Measurements from ENCODE around the gene MYL11.
"Not testable (repeated sequence)": the region's sequence is repeated elsewhere in the genome, so short reads cannot be mapped to it uniquely, and the experiment has no call there.

Gene MYL11

DNA sequence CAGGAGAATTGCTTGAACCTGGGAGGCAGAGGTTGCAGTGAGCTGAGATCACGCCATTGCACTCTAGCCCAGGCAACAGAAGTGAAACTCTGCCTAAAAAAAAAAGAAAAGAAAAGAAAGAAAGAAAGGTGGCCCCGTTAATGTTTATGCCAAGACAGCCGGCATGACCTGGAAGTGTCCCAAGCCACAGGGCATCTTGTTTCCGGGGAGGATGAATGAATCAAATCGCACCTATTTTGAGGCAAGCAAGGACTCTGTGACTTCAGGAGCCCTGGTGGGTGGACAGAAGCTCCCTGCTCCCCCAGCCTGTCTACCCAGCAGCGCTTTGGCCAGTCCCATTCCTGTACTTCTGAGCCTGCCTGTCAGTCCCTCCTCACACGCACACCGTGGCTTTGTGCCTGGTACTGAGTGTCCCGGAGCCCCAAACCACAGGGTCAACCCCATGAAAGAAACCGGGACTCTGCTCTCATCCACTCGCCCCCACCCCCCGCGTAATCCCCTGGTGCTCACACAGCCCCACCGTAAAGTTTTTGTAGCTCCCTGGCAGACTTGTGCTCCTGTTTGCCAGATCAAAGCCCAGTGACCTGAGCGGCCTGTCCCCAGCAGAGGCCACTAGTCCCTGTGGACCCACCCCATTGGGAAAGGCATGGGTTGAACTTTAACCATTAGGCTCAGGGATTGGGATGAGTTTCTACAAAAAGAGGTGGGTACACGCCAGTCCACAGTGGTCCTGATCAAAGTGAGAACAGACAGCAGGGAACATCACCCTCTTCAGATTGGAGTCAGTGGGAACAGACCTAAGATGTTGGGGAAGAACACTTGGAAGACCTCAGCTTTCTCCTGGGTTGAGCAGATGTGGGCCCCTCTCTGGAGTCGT lies 38.8 kb upstream of the MYL11 start:
- no peak overlapping the region for H4K8ac ChIP-seq (ENCODE audit: low read depth, low read length)
- peak overlapping the region; percentile 25 for H3K4me2 ChIP-seq (ENCODE audit: insufficient read depth, low read length, poor library complexity, severe bottlenecking)
- H2BK5ac ChIP-seq (ENCODE audit: low read length): peak overlapping the region; percentile 19
- no CpG with 5 or more reads among the region's 17 CpGs for WGBS, 2 donors (ENCODE audit: extremely low coverage in 2 of 2, insufficient read length in 2 of 2, insufficient replicate concordance in 1 of 2)
- H3K9ac ChIP-seq (ENCODE audit: low read depth, low read length, poor library complexity): peak overlapping the region; percentile 30
- peaks cover 0 to 4% of the 10 kb centered on the region in 2 donors for H3K4me1 ChIP-seq (ENCODE audit: control insufficient read depth in 2 of 2, insufficient read depth in 1 of 2, low read depth in 1 of 2, low read length in 2 of 2)
- no peak overlapping the region for H2AK5ac ChIP-seq (ENCODE audit: low read depth, low read length)
- H3K27ac ChIP-seq (replicated peaks; ENCODE audit: low read length): no peak overlapping the region
- no peaks in the 10 kb centered on the region for H3K9me3 ChIP-seq (replicated peaks in 1 of 2; ENCODE audit: control insufficient read depth in 2 of 2, insufficient read depth in 1 of 2, low read depth in 1 of 2, low read length in 2 of 2)
- peak overlapping the region in 1 of 2 donors; percentile 83 for H3K4me3 ChIP-seq (ENCODE audit: low read length in 2 of 2)
- H2BK12ac ChIP-seq (ENCODE audit: low read length): no peak overlapping the region
- no peaks in the 10 kb centered on the region for H3K27me3 ChIP-seq (ENCODE audit: control insufficient read depth in 3 of 3, insufficient read depth in 3 of 3, low read depth in 1 of 3, low read length in 3 of 3)
- no peaks in the 10 kb centered on the region for H3K79me1 ChIP-seq (ENCODE audit: low read depth, low read length)
- peak overlapping the region; percentile 74 for H3K18ac ChIP-seq (ENCODE audit: low read length)
- no peak for DNase-seq (ENCODE audit: low spot score)
- no peak overlapping the region for H2BK120ac ChIP-seq (ENCODE audit: low read depth, low read length)
- H2BK15ac ChIP-seq (ENCODE audit: low read length): peak overlapping the region; percentile 62
- no peaks in the 10 kb centered on the region for H3K36me3 ChIP-seq (replicated peaks in 1 of 2; ENCODE audit: control insufficient read depth in 2 of 2, insufficient read depth in 2 of 2, low read length in 2 of 2)
- H4K91ac ChIP-seq (ENCODE audit: low read depth, low read length, poor library complexity): no peak overlapping the region
- no peak overlapping the region for H3K14ac ChIP-seq (ENCODE audit: low read length)
- H2AFZ ChIP-seq (ENCODE audit: low read length): peak overlapping the region; percentile 92
- no peak overlapping the region for H3K23ac ChIP-seq (ENCODE audit: low read depth, low read length, poor library complexity)
- H3K4ac ChIP-seq (ENCODE audit: low read length): no peak overlapping the region

DNA sequence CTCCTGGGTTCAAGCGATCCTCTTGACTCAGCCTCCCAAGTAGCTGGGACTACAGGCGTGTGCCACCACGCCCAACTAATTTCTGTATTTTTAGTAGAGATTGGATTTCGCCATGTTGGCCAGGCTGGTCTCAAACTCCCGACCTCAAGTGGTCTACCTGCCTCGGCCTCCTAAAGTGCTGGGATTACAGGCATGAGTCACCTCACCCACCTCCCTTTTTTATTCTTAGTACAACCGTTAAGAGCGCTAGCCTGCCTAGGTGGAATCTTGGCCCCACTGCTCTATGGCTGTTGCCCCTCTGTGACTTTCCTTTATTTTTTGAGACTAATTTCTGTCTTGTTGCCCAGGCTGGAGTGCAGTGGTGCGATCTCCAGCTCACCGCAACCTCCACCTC lies 36.6 kb upstream of the MYL11 start:
- H3K4me2 ChIP-seq (ENCODE audit: insufficient read depth, low read length, poor library complexity, severe bottlenecking); H3K9ac ChIP-seq (ENCODE audit: low read depth, low read length, poor library complexity); H4K91ac ChIP-seq (ENCODE audit: low read depth, low read length, poor library complexity); H3K36me3 ChIP-seq (replicated peaks in 1 of 2; ENCODE audit: control insufficient read depth in 2 of 2, insufficient read depth in 2 of 2, low read length in 2 of 2); H3K27ac ChIP-seq (replicated peaks; ENCODE audit: low read length); DNase-seq (ENCODE audit: low spot score); H2BK12ac ChIP-seq (ENCODE audit: low read length); H2BK5ac ChIP-seq (ENCODE audit: low read length); H3K4me3 ChIP-seq (ENCODE audit: low read length in 2 of 2); H2AFZ ChIP-seq (ENCODE audit: low read length); H3K79me1 ChIP-seq (ENCODE audit: low read depth, low read length); H3K9me3 ChIP-seq (replicated peaks in 1 of 2; ENCODE audit: control insufficient read depth in 2 of 2, insufficient read depth in 1 of 2, low read depth in 1 of 2, low read length in 2 of 2); H3K4me1 ChIP-seq (ENCODE audit: control insufficient read depth in 2 of 2, insufficient read depth in 1 of 2, low read depth in 1 of 2, low read length in 2 of 2); H2BK120ac ChIP-seq (ENCODE audit: low read depth, low read length); H2AK5ac ChIP-seq (ENCODE audit: low read depth, low read length); H4K8ac ChIP-seq (ENCODE audit: low read depth, low read length); H3K18ac ChIP-seq (ENCODE audit: low read length); H2BK15ac ChIP-seq (ENCODE audit: low read length); H3K4ac ChIP-seq (ENCODE audit: low read length); H3K14ac ChIP-seq (ENCODE audit: low read length); H3K23ac ChIP-seq (ENCODE audit: low read depth, low read length, poor library complexity); H3K27me3 ChIP-seq (ENCODE audit: control insufficient read depth in 3 of 3, insufficient read depth in 3 of 3, low read depth in 1 of 3, low read length in 3 of 3): not testable (repeated sequence)
- WGBS, 2 donors (ENCODE audit: extremely low coverage in 2 of 2, insufficient read length in 2 of 2, insufficient replicate concordance in 1 of 2): no CpG with 5 or more reads among the region's 10 CpGs

GRCh38 chr16:30338715-30339114 lies 35.9 kb upstream of the MYL11 start:
- not testable (repeated sequence) for H4K8ac ChIP-seq (ENCODE audit: low read depth, low read length); DNase-seq (ENCODE audit: low spot score); H3K27me3 ChIP-seq (ENCODE audit: control insufficient read depth in 3 of 3, insufficient read depth in 3 of 3, low read depth in 1 of 3, low read length in 3 of 3); H3K4me3 ChIP-seq (ENCODE audit: low read length in 2 of 2); H3K14ac ChIP-seq (ENCODE audit: low read length); H2AK5ac ChIP-seq (ENCODE audit: low read depth, low read length); H3K18ac ChIP-seq (ENCODE audit: low read length); H4K91ac ChIP-seq (ENCODE audit: low read depth, low read length, poor library complexity); H3K23ac ChIP-seq (ENCODE audit: low read depth, low read length, poor library complexity); H3K79me1 ChIP-seq (ENCODE audit: low read depth, low read length); H3K9me3 ChIP-seq (replicated peaks in 1 of 2; ENCODE audit: control insufficient read depth in 2 of 2, insufficient read depth in 1 of 2, low read depth in 1 of 2, low read length in 2 of 2); H3K4ac ChIP-seq (ENCODE audit: low read length); H2BK12ac ChIP-seq (ENCODE audit: low read length); H2BK15ac ChIP-seq (ENCODE audit: low read length); H2AFZ ChIP-seq (ENCODE audit: low read length); H2BK120ac ChIP-seq (ENCODE audit: low read depth, low read length); H3K4me1 ChIP-seq (ENCODE audit: control insufficient read depth in 2 of 2, insufficient read depth in 1 of 2, low read depth in 1 of 2, low read length in 2 of 2); H3K36me3 ChIP-seq (replicated peaks in 1 of 2; ENCODE audit: control insufficient read depth in 2 of 2, insufficient read depth in 2 of 2, low read length in 2 of 2); H3K9ac ChIP-seq (ENCODE audit: low read depth, low read length, poor library complexity); H3K27ac ChIP-seq (replicated peaks; ENCODE audit: low read length); H2BK5ac ChIP-seq (ENCODE audit: low read length); H3K4me2 ChIP-seq (ENCODE audit: insufficient read depth, low read length, poor library complexity, severe bottlenecking)
- no CpG with 5 or more reads among the region's 5 CpGs for WGBS, 2 donors (ENCODE audit: extremely low coverage in 2 of 2, insufficient read length in 2 of 2, insufficient replicate concordance in 1 of 2)

DNA sequence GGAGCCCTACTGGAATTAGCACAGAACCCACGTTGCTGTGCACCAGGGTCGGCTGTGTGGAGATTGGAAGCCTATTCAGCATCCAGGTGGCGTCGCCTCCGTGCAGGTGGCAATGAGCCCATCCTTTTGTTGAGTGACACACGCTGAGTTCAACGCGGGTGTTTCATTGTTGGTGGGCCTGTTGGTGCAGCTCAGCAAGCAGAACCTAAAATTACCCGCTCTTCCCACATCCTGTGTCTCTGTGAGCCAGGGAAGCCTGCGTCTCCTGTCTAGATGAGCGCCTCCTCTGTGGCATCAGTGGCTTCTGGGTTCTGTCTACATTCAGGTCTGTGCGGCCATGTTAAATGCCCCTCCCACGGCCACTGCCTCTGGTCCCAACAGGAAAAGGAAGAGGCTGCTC lies 34.0 kb upstream of the MYL11 start:
- Histone ChIP-seq H3K9ac (ENCODE audit: low read depth, low read length, poor library complexity) (no peak overlapping the region), H3K79me1 (ENCODE audit: low read depth, low read length) (no peaks in the 10 kb centered on the region), H3K4ac (ENCODE audit: low read length) (no peak overlapping the region), H4K8ac (ENCODE audit: low read depth, low read length) (no peak overlapping the region), H2BK15ac (ENCODE audit: low read length) (no peak overlapping the region), H3K14ac (ENCODE audit: low read length) (no peak overlapping the region), H2AFZ (ENCODE audit: low read length) (no peak overlapping the region), H2AK5ac (ENCODE audit: low read depth, low read length) (no peak overlapping the region), H3K4me3 (ENCODE audit: low read length in 2 of 2) (no peak overlapping the region), H2BK12ac (ENCODE audit: low read length) (peak overlapping the region; percentile 22), H2BK5ac (ENCODE audit: low read length) (no peak overlapping the region), H3K18ac (ENCODE audit: low read length) (no peak overlapping the region), H3K27ac (replicated peaks; ENCODE audit: low read length) (no peak overlapping the region), H3K4me2 (ENCODE audit: insufficient read depth, low read length, poor library complexity, severe bottlenecking) (no peak overlapping the region), H3K36me3 (replicated peaks in 1 of 2; ENCODE audit: control insufficient read depth in 2 of 2, insufficient read depth in 2 of 2, low read length in 2 of 2) (no peaks in the 10 kb centered on the region), H3K9me3 (replicated peaks in 1 of 2; ENCODE audit: control insufficient read depth in 2 of 2, insufficient read depth in 1 of 2, low read depth in 1 of 2, low read length in 2 of 2) (no peaks in the 10 kb centered on the region), H3K4me1 (ENCODE audit: control insufficient read depth in 2 of 2, insufficient read depth in 1 of 2, low read depth in 1 of 2, low read length in 2 of 2) (peaks cover 0 to 3% of the 10 kb centered on the region in 2 donors), H3K23ac (ENCODE audit: low read depth, low read length, poor library complexity) (no peak overlapping the region), H3K27me3 (ENCODE audit: control insufficient read depth in 3 of 3, insufficient read depth in 3 of 3, low read depth in 1 of 3, low read length in 3 of 3) (no peaks in the 10 kb centered on the region), H2BK120ac (ENCODE audit: low read depth, low read length) (no peak overlapping the region), H4K91ac (ENCODE audit: low read depth, low read length, poor library complexity) (no peak overlapping the region)
- DNase-seq (ENCODE audit: low spot score): no peak
- no CpG with 5 or more reads among the region's 13 CpGs for WGBS, 2 donors (ENCODE audit: extremely low coverage in 2 of 2, insufficient read length in 2 of 2, insufficient replicate concordance in 1 of 2)

Measured in neuronal stem cell (in vitro differentiated cells).